GM12878 (cell line): ENCODE data around the gene MYL7. TPM values are rescaled to one million over a fixed set of nuclear protein-coding genes. Genes with fewer than 3 reads are reported as not detected.

ENCODE experiments used
- ATAC-seq: fragments of 200-7000 bp; cut with Tn5 transposase; 3 replicates; pipeline ENCODE4 v1.9.1; 2020; ENCODE audit warnings: mild to moderate bottlenecking, moderate library complexity
- BruUV-seq: library from RNA; stranded (reverse); fragments of 400-500 nt; replicated peaks from 2 replicates; lab custom pipeline; 2021; lab: Mats Ljungman, UMichigan
- CTCF ChIA-PET: fragments of 300-600 bp; sonication (Branson Sonifier 250); formaldehyde crosslinking; extraction: SDS; loops from one replicate; lab custom pipeline; 2021; ENCODE audit warnings: inconsistent platforms; lab: Yijun Ruan, JAX
- POLR2A ChIA-PET: fragments of 350-600 bp; formaldehyde crosslinking; extraction: SDS; loops from one replicate; lab custom pipeline; 2021; ENCODE audit warnings: inconsistent platforms; lab: Charles Lee
- RAD21 ChIA-PET: fragments of 300-600 bp; sonication (Branson Sonifier 250); formaldehyde crosslinking; loops from one replicate; lab custom pipeline; 2023; ENCODE audit warnings: antibody characterized with exemption; ENCODE audit not compliant: unreplicated experiment; lab: Charles Lee
- SMC1A ChIA-PET: fragments of 300-600 bp; sonication (Branson Sonifier 250); formaldehyde crosslinking; loops from one replicate; lab custom pipeline; 2023; ENCODE audit not compliant: unreplicated experiment, uncharacterized antibody; lab: Charles Lee
- DNase-seq: peaks from one replicate; pipeline ENCODE4 v3.0.0-alpha.2; 2011; ENCODE audit warnings: low read depth, low spot score
- FAIRE-seq: peaks from 3 replicates; lab custom pipeline; 2011; peaks lifted over from hg19 to GRCh38; lab: Jason Lieb, UNC
- H2AFZ ChIP-seq: 2 replicates; pipeline ENCODE4 v1.6.0; 2011; ENCODE audit warnings: low read depth, low read length, control low read depth; ENCODE audit not compliant: control insufficient read depth
- H3K27ac ChIP-seq: 2 replicates; pipeline ENCODE4 v1.5.1; 2011; ENCODE audit warnings: control low read depth; ENCODE audit not compliant: control insufficient read depth, insufficient read depth
- H3K27me3 ChIP-seq, 2 experiments: replicated peaks in 1 of 2; 2 replicates each; pipeline versions ENCODE4 v1.6.0 to v1.6.1; 2011; ENCODE audit warnings: low read length in 1 of 2; ENCODE audit not compliant: control insufficient read depth in 2 of 2, insufficient read depth in 2 of 2
- H3K36me3 ChIP-seq, 2 experiments: 2 replicates each; pipeline ENCODE4 v1.5.1; 2011; ENCODE audit warnings: low read length in 1 of 2; ENCODE audit not compliant: control insufficient read depth in 2 of 2, insufficient read depth in 2 of 2
- H3K4me1 ChIP-seq: 2 replicates; pipeline ENCODE4 v1.6.1; 2011; ENCODE audit warnings: mild to moderate bottlenecking, low read length, moderate library complexity, mixed read lengths; ENCODE audit not compliant: control insufficient read depth, insufficient read depth
- H3K4me2 ChIP-seq: 2 replicates; pipeline ENCODE4 v1.6.0; 2011; ENCODE audit warnings: control low read depth; ENCODE audit not compliant: control insufficient read depth, insufficient read depth
- H3K4me3 ChIP-seq: fragments of 200-600 bp; sonication (generic); 2 replicates; pipeline ENCODE4 v1.5.1; 2016
- H3K79me2 ChIP-seq: 2 replicates; pipeline ENCODE4 v1.6.0; 2011; ENCODE audit warnings: low read length; ENCODE audit not compliant: control insufficient read depth, insufficient read depth
- H3K9ac ChIP-seq: 2 replicates; pipeline ENCODE4 v1.8.0; 2011; ENCODE audit warnings: low read length, control low read depth, mixed read lengths; ENCODE audit not compliant: control insufficient read depth, insufficient read depth
- H3K9me3 ChIP-seq: replicated peaks from 3 replicates; pipeline ENCODE4 v1.5.1; 2011; ENCODE audit warnings: mild to moderate bottlenecking, low read length; ENCODE audit not compliant: control insufficient read depth, insufficient read depth
- H4K20me1 ChIP-seq: 2 replicates; pipeline ENCODE4 v1.6.0; 2011; ENCODE audit not compliant: control insufficient read depth, insufficient read depth
- IRF3 ChIP-seq: fragments of 450-650 bp; IDR thresholded peaks from 2 replicates; pipeline ENCODE4 v1.6.1; 2014; ENCODE audit warnings: mild to moderate bottlenecking
- NFYA ChIP-seq: IDR thresholded peaks from 2 replicates; pipeline ENCODE4 v1.6.1; 2011; ENCODE audit warnings: low read depth, mild to moderate bottlenecking, low read length, improper control_type of control experiment, borderline replicate concordance
- POLR2AphosphoS2 ChIP-seq: IDR thresholded peaks from 2 replicates; pipeline ENCODE4 v1.6.1; 2011; ENCODE audit warnings: low read depth, mild to moderate bottlenecking, low read length, improper control_type of control experiment, moderate library complexity
- RAD51 ChIP-seq: fragments of 450-650 bp; IDR thresholded peaks from 2 replicates; pipeline ENCODE4 v1.6.1; 2016; ENCODE audit warnings: moderate library complexity, mild to moderate bottlenecking, inconsistent platforms
- RELB ChIP-seq: fragments of 450-650 bp; IDR thresholded peaks from 2 replicates; pipeline ENCODE4 v1.6.1; 2017; ENCODE audit warnings: low read depth, mild to moderate bottlenecking, moderate library complexity
- SPI1 ChIP-seq: IDR thresholded peaks from 2 replicates; pipeline ENCODE4 v1.6.1; 2011; ENCODE audit warnings: low read depth, mild to moderate bottlenecking, low read length, moderate library complexity, borderline replicate concordance; ENCODE audit not compliant: insufficient read depth
- SREBF2 ChIP-seq: IDR thresholded peaks from 2 replicates; pipeline ENCODE4 v1.6.1; 2012; ENCODE audit warnings: mild to moderate bottlenecking, low read length
- TBL1XR1 ChIP-seq: IDR thresholded peaks from 2 replicates; pipeline ENCODE4 v1.6.1; 2012; ENCODE audit warnings: low read depth, low read length, improper control_type of control experiment
- YBX1 ChIP-seq: fragments of 450-650 bp; IDR thresholded peaks from 2 replicates; pipeline ENCODE4 v1.6.1; 2016; ENCODE audit warnings: antibody characterized with exemption
- ZNF217 ChIP-seq: fragments of 450-650 bp; IDR thresholded peaks from 2 replicates; pipeline ENCODE4 v1.6.1; 2017; ENCODE audit warnings: antibody characterized with exemption, mild to moderate bottlenecking
- WGBS: methylation state at CpG from one replicate; pipeline ENCODE4 v1.1.6; 2016; ENCODE audit warnings: low lambda C conversion rate; ENCODE audit not compliant: insufficient replicate concordance, insufficient coverage; ENCODE audit errors: missing lambda C conversion rate; 5-methylcytosine and 5-hydroxymethylcytosine counted together
- in situ Hi-C: fragments of 300-500 bp; cut with MboI; formaldehyde crosslinking; loops from 9 replicates; pipeline ENCODE4 v1.14.3; 2018; ENCODE audit warnings: mixed read lengths
- intact Hi-C: fragments of 100-400 bp; cut with micrococcal nuclease; formaldehyde crosslinking; loops from one replicate; pipeline ENCODE4 v1.14.2; 2022; ENCODE audit not compliant: unreplicated experiment
- polyA plus RNA-seq, 11 experiments: library from polyadenylated mRNA; depleted of rRNA in 4 of 11; unstranded in 6 of 11; stranded (reverse) in 5 of 11; fragments of >200 nt; fragmentation: Nextera tagmentation in 4 of 11; fragmentation: Illumina TruSeq in 1 of 11; extraction: Ambion mirVana in 4 of 11; extraction: Trizol in 1 of 11; gene quantifications; 1 replicate in 1 of 11; 2 replicates in 10 of 11; pipeline versions ENCODE4 v1.2.1 to v1.2.3, GENCODE V29; 2011 to 2016; ENCODE audit warnings: inconsistent platforms in 2 of 11, missing spikeins in 2 of 11, low read depth in 1 of 11
- total RNA-seq, 4 experiments: library from RNA; depleted of rRNA in 3 of 4; stranded (reverse); fragments of >200 nt in 3 of 4; fragmentation: Illumina TruSeq in 1 of 4; extraction: Trizol in 1 of 4; gene quantifications; 2 replicates each; pipeline versions ENCODE4 v1.2.1 to v1.2.3, GENCODE V29; 2013 to 2021

The MYL7 gene
- total and polyA plus RNA-seq, 10 of the 15 experiments (the other 5 are each of a cell fraction or from before 2014, with no cell fraction given) = 1.9 TPM; not detected in 9

- DNase-seq (no peak), ATAC-seq (no peak), FAIRE-seq (no peak)
- Histone ChIP-seq H3K36me3 (no peaks in the 10 kb centered on the region), H3K27me3 (no peaks in the 10 kb centered on the region; a peak in 1 of 4 replicates), H3K4me3 (no peak overlapping the region), H3K9ac (no peak overlapping the region), H4K20me1 (no peaks in the 10 kb centered on the region), H2AFZ (no peak overlapping the region), H3K79me2 (no peaks in the 10 kb centered on the region), H3K27ac (no peak overlapping the region), H3K4me1 (no peaks in the 10 kb centered on the region), H3K4me2 (no peak overlapping the region), H3K9me3 (no peaks in the 10 kb centered on the region)
- WGBS = 67% methylated on average over 1 of the region's 1 CpG
- in situ Hi-C loops (no loop called here), intact Hi-C loops (no loop called here)
- TF ChIP-seq POLR2AphosphoS2 (no peak), ZNF217 (no peak), TBL1XR1 (no peak), YBX1 (no peak), IRF3 (no peak), RELB (no peak), SREBF2 (no peak), RAD51 (no peak), SPI1 (no peak), NFYA (no peak)
- SMC1A ChIA-PET = no interaction called here
- POLR2A ChIA-PET = no interaction called here
- RAD21 ChIA-PET = no interaction called here
- BruUV-seq = no TSS peak
- CTCF ChIA-PET = interaction anchor here (0.7 kb wide), 1 partner anchor 47 kb away, joined by 3 read pairs; no protein-coding TSS in a partner anchor
Measured at GRCh38 chr7:44163591-44163990, 22.5 kb upstream of the MYL7 start.
